GM20000 (cell line): ENCODE measurements around the gene TMEM131.

Experiments
- DNase-seq: peaks from one replicate; pipeline ENCODE4 v3.0.0; 2012; ENCODE audit warnings: low spot score
- CTCF ChIP-seq: IDR thresholded peaks from 2 replicates; pipeline ENCODE4 v1.5.1; 2012; ENCODE audit warnings: mild to moderate bottlenecking, control low read depth; ENCODE audit errors: extremely low read depth, missing control alignments

TMEM131 gene

GRCh38 chr2:97766567-97766966 is 229.2 kb downstream of the TMEM131 start:
- no peak for DNase-seq
- TF ChIP-seq CTCF, result no peak

GRCh38 chr2:97765933-97766332 is 229.8 kb downstream of the TMEM131 start:
- TF ChIP-seq CTCF, result no peak
- DNase-seq, result no peak

- no peak for TF ChIP-seq CTCF
- no peak for DNase-seq
Observed at GRCh38 chr2:97764559-97765263, 231.0 kb downstream of the TMEM131 start.

GRCh38 chr2:97763176-97763845 is 232.4 kb downstream of the TMEM131 start:
- no peak for DNase-seq

GRCh38 chr2:97761192-97761591 is 234.6 kb downstream of the TMEM131 start:
- no peak for DNase-seq
- TF ChIP-seq CTCF, result no peak

More at GRCh38 chr2:97763176-97763845, 232.4 kb downstream of the TMEM131 start:
- no peak for TF ChIP-seq CTCF

- no peak for DNase-seq
- TF ChIP-seq CTCF, result no peak
Observed at GRCh38 chr2:97760480-97761049, 235.2 kb downstream of the TMEM131 start.

- no peak for TF ChIP-seq CTCF
- no peak for DNase-seq
Observed at GRCh38 chr2:97759727-97760407, 235.9 kb downstream of the TMEM131 start.
